Measurements from ENCODE around the gene KANK3.
"Not testable (repeated sequence)": the region's sequence is repeated elsewhere in the genome, so short reads cannot be mapped to it uniquely, and the experiment has no call there.

KANK3 gene

DNA sequence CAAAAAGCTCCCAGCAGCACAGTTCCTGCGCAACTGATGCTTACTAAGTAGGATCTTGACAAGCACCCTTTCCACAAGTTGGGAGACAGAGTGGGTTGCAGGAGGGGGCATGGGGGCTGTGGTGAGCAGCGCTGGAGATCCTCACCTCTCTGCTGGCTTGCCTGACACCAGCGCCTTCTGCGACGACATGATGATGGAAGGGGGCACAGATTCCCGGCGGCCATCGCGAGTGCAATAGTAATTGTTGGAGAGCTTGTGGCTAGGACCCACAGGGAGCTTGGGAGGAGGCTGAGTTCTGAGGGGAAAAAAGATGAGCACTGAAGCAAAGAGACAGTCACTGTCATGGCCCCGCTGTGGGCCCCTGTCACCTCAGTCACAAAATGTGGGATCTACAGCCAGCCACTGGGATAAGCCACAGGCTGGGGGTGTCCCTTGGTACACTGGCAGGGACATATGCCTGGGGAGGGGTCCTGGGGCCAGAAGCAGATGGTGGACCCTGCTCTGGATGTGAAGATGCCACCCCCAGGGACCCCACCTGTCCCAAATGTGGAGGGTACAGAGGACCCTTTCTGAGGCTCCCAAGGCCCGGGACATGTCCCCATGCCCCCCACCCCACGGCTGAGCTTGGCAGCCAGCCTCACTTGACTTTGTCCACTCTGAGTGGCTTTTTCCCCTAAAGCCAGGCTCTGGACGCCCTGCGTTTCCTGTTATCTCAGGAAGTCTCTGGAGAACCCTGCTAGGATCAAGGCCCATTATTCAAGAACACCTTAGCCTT, 26.5 kb downstream of the KANK3 start:
- no peak for DNase-seq (ENCODE audit: low spot score)

DNA sequence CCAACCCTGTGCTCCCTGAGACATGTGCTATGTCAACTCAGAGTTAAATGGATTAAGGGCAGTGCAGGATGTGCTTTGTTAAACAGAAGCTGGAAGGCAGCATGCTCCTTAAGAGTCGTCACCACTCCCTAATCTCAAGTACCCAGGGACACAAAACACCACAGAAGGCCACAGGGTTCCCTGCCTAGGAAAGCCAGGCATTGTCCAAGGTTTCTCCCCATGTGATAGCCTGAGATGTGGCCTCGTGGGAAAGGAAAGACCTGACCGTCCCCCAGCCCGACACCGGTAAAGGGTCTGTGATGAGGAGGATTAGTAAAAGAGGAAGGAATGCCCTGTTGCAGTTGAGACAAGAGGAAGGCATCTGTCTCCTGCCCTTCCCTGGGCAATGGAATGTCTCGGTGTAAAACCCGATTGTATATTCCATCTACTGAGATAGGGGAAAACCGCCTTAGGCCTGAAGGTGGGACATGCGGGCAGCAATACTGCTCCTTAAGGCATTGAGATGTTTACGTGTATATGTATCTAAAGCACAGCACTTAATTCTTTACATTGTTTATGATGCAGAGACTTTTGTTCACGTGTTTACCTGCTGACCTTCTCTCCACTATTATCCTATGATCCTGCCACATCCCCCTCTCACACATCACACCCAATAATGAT, 28.0 kb downstream of the KANK3 start:
- not testable (repeated sequence) for DNase-seq (ENCODE audit: low spot score)

DNA sequence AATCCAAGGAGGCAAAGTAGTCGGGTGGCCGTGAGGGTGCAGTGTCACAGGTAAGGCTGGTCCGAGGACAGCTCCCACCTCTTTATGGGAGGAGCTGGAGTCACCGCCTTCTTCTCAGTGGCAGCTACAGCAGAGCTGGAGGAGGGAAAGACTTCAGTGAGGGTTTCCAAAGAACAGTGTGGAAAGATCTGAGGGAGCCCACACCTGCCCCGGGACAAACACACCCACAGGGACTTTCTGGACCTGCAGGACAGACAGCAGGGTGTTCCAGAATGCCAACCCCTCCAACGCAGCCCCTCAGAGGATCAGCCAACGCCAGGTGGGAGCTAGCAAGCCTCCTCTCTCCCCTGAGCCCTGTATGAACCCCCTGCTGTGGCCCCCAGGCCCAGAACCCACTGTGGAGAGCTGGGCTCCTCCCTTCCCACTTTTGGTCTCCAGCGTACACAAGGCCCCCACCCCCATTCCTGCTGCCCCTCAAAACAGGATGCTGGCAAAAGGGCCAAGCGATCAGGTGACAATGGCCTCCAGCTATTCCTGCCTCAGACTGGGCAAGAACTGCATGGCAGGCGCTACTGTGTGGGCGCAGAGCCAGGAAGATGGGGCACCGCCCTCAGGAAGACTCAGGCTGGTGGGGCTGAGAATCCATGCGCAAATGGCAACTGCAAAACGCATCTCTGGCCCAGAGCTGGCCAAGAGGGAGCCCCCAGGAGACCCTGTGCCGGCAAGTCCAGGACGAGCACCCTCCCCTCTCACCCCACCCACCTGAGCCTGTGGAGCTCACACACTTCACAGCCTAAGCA, 31.4 kb downstream of the KANK3 start:
- DNase-seq (ENCODE audit: low spot score) = no peak

DNA sequence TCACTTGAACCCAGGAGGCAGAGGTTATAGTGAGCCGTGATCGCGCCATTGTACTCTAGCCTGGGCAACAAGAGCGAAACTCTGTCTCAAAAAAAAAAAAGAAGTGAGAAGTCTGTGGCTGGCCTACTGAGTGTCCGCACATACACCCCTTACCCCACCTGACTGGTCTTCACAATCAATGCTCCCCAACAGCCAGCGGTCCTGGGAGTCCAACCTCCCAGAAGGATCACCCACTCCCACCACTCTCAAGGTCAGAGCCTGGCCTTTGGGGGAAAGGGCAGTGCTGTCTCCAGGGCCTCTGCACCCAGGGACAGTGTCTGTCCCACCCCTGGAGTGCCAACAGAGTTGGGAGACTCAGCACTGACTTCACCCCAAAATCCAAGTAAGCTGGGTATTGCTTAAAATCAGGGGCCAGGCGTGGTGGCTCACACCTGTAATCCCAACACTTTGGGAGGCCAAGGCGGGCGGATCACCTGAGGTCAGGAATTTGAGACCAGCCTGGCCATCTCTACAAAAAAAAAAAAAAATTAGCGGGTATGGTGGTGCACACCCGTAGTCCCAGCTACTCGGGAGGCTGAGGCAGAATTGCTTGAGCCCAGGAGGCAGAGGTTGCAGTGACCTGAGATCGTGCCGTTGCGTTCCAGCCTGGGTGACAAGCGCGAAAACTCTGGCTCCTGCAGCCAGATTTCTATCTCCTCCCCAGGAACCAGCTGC, 32.6 kb downstream of the KANK3 start:
- DNase-seq (ENCODE audit: low spot score) = no peak

DNA sequence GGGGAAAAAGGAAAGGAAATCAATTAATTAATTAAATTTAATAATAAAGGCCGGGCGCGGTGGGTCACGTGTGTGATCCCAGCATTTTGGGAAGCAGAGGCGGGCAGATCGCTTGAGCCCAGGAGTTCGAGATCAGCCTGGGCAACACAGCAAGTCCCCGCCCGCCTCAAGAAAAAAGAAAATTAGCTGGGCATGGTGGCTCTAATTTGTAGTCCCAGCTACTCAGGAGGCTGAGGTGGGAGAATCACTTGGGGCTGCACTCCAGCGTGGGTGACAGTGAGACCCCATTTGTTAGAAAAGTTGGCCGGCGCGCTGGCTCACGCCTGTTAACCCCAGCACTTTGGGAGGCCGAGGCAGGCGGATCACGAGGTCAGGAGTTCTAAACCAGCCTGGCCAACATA, 34.2 kb downstream of the KANK3 start:
- no peak for DNase-seq (ENCODE audit: low spot score)

- DNase-seq (ENCODE audit: low spot score) = peak; percentile 91
Measured at GRCh38 chr19:8307965-8308866, 34.8 kb downstream of the KANK3 start, which contains the start of gene CD320. Gene CD320 (minus strand): TSS chr19:8308358. CDS start chr19:8308290, 68 bp downstream.

GRCh38 chr19:8307400-8307964, 35.6 kb downstream of the KANK3 start:
- no peak for DNase-seq (ENCODE audit: low spot score)

- DNase-seq (ENCODE audit: low spot score) = no peak
Measured at GRCh38 chr19:8306235-8307054, 36.6 kb downstream of the KANK3 start.

DNA sequence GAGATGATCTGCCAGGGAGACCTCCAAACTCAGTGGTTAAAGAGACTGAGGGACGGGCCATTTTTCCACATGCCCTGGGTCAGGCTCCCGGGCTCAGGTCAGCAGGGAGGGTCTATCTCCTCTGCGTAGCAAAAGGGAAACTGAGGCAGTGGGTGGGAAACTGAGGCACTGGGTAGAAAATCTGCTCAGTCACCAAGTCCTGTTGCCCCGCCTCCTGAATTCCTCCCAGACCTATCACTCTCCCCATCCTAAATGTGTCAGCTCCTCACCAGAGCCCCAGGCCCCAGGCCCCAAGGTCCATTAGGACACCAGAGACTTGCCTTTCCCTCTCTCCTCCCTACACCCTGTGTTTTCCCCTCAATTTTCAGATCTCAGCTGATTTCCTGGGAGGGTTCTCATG, 37.3 kb downstream of the KANK3 start:
- DNase-seq (ENCODE audit: low spot score) = no peak

DNA sequence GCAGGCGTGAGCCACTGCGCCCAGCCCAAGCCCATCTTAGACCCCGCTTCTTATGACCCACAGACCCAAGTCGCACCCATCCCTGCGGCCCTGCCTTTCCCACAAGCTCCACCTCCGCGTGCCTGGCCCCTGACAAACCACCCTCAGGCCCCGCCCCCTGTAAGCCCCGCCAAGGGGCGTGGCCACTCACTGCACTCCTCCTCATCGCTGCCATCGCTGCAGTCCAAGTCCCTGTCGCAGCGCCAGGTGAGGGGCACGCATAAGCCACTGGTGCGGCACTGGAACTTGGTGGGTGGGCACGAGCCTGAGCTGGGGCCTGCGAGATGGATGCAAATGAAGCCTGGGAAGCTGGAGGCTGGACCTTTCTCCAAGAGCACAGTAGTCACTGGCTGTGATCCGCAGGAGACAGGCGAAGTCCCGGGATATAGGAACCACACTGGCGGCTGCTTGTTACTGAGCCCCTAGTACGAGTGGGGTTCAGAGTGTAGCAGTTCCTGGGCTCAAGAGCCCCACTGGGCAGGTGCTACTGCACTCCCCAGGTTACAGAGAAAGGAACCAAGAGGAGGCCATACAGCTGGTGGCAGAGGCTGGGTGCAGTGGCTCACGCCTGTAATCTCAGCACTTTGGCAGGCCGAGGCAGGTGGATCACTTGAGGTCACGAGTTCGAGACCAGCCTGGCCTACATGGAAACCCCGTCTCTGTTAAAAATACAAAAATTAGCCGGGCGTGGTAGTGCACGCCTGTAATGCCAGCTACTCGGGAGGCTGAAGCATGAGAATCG, 38.0 kb downstream of the KANK3 start:
- no peak for DNase-seq (ENCODE audit: low spot score)

GRCh38 chr19:8302734-8303133, 40.3 kb downstream of the KANK3 start:
- DNase-seq (ENCODE audit: low spot score) = no peak

DNA sequence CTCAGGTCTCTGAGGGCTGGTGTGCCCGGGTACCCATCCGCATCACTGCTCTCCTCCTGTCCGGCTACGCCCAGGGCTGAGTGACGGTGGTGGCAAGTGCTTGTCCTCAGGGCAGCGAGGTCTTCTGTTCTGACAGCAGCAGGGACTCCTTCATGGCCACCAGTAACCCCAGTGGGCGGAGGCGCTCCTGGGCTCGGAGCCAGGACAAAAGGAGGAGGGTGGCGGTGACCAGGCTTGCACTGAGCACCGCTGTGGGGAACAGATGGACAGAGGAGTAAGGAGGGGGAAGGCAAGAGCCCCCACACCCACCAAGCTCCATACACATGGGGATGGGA, 40.7 kb downstream of the KANK3 start:
- DNase-seq (ENCODE audit: low spot score) = no peak

DNA sequence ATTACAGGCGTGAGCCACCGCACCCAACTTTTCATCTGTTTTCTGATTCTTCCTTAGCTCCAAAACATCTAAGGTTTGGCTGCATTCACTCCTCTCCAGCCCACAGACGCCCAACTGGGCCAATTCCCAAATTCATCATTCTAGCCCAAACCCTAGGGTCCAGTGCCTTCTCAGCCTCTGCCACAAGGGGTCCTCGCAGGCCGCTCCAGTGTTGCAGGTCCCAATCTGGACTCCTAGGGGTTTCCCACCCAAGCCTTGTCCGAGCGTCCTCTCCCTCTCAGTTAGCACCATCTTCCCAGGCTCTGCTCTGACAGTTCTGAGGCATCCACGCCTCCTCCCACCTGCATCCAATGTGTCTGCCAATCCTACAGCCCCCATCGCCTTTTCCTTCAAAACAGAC, 51.7 kb downstream of the KANK3 start:
- DNase-seq (ENCODE audit: low spot score) = not testable (repeated sequence)

DNA sequence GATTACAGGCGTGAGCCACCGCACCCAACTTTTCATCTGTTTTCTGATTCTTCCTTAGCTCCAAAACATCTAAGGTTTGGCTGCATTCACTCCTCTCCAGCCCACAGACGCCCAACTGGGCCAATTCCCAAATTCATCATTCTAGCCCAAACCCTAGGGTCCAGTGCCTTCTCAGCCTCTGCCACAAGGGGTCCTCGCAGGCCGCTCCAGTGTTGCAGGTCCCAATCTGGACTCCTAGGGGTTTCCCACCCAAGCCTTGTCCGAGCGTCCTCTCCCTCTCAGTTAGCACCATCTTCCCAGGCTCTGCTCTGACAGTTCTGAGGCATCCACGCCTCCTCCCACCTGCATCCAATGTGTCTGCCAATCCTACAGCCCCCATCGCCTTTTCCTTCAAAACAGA, 66.6 kb downstream of the KANK3 start:
- not testable (repeated sequence) for DNase-seq (ENCODE audit: low spot score)

Data from pons (tissue), 1 donor.